Measurements from ENCODE around the gene CKS2.

DNA sequence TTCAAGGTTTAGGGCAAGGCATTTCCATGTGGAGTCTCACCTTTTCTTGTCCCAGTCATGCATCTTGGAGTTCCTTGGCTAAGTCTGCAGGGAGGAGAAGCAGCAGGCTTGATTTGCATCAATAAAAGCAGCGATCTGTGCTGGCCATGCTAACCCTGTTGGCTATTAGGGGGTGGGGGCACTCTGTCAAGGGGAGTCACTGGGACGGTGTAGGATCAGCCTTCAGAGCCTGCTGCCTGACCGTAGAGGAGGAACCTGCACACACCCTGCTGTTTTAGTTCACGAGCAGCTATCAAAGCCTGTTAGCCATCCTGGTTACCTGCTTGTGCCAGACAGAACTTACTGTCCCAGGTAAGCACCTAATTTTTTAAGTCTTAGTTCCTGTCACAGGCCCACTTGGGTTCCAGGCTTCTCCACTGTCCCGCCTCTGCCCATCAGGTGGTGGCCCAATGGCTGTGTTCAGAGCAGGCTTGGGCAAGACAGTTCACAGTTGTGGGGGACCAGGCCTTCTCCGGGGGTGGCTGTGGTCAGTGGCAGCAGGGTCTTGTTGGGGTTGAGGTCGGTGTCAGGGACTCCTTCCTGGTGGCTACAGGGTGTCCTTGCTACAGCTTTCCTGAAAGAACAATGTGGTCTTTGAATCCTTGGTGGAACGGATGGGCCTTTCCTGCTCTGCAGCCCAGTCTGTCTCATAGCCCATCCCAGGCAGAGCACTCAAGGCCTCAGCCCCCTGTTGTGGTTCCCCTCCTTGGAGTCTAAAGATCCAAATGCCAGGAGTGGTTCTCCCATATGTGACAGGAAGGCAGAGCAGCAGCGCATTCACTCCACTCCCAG, 51.0 kb downstream of the CKS2 start:
- TF ChIP-seq POLR2AphosphoS5 (IDR thresholded peaks at IDR 0.05; ENCODE audit: low read depth) (no peak), CTCF (conservative IDR thresholded peaks at IDR 0.05; ENCODE audit: low read depth in 2 of 2) (no peak), EZH2 (IDR thresholded peaks at IDR 0.05; ENCODE audit: low read depth, unreplicated experiment) (no peak), NANOG (IDR thresholded peaks at IDR 0.05; ENCODE audit: borderline replicate concordance) (no peak), CREB1 (CRISPR knock-in tag; IDR thresholded peaks at IDR 0.05; ENCODE audit: low read depth) (no peak), JUNB (IDR thresholded peaks at IDR 0.05; ENCODE audit: unreplicated experiment) (no peak), EZH2phosphoT487 (IDR thresholded peaks at IDR 0.05; ENCODE audit: unreplicated experiment) (no peak), STAT1 (IDR thresholded peaks at IDR 0.05; ENCODE audit: unreplicated experiment) (no peak)
- TF ChIP-seq, protein P1, sequence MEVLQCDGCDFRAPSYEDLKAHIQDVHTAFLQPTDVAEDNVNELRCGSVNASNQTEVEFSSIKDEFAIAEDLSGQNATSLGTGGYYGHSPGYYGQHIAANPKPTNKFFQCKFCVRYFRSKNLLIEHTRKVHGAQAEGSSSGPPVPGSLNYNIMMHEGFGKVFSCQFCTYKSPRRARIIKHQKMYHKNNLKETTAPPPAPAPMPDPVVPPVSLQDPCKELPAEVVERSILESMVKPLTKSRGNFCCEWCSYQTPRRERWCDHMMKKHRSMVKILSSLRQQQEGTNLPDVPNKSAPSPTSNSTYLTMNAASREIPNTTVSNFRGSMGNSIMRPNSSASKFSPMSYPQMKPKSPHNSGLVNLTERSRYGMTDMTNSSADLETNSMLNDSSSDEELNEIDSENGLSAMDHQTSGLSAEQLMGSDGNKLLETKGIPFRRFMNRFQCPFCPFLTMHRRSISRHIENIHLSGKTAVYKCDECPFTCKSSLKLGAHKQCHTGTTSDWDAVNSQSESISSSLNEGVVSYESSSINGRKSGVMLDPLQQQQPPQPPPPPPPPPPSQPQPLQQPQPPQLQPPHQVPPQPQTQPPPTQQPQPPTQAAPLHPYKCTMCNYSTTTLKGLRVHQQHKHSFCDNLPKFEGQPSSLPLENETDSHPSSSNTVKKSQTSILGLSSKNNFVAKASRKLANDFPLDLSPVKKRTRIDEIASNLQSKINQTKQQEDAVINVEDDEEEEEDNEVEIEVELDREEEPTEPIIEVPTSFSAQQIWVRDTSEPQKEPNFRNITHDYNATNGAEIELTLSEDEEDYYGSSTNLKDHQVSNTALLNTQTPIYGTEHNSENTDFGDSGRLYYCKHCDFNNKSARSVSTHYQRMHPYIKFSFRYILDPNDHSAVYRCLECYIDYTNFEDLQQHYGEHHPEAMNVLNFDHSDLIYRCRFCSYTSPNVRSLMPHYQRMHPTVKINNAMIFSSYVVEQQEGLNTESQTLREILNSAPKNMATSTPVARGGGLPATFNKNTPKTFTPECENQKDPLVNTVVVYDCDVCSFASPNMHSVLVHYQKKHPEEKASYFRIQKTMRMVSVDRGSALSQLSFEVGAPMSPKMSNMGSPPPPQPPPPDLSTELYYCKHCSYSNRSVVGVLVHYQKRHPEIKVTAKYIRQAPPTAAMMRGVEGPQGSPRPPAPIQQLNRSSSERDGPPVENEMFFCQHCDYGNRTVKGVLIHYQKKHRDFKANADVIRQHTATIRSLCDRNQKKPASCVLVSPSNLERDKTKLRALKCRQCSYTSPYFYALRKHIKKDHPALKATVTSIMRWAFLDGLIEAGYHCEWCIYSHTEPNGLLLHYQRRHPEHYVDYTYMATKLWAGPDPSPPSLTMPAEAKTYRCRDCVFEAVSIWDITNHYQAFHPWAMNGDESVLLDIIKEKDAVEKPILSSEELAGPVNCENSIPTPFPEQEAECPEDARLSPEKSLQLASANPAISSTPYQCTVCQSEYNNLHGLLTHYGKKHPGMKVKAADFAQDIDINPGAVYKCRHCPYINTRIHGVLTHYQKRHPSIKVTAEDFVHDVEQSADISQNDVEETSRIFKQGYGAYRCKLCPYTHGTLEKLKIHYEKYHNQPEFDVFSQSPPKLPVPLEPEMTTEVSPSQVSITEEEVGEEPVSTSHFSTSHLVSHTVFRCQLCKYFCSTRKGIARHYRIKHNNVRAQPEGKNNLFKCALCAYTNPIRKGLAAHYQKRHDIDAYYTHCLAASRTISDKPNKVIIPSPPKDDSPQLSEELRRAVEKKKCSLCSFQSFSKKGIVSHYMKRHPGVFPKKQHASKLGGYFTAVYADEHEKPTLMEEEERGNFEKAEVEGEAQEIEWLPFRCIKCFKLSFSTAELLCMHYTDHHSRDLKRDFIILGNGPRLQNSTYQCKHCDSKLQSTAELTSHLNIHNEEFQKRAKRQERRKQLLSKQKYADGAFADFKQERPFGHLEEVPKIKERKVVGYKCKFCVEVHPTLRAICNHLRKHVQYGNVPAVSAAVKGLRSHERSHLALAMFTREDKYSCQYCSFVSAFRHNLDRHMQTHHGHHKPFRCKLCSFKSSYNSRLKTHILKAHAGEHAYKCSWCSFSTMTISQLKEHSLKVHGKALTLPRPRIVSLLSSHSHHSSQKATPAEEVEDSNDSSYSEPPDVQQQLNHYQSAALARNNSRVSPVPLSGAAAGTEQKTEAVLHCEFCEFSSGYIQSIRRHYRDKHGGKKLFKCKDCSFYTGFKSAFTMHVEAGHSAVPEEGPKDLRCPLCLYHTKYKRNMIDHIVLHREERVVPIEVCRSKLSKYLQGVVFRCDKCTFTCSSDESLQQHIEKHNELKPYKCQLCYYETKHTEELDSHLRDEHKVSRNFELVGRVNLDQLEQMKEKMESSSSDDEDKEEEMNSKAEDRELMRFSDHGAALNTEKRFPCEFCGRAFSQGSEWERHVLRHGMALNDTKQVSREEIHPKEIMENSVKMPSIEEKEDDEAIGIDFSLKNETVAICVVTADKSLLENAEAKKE (CRISPR knock-in tag; IDR thresholded peaks at IDR 0.05) = no peak
- TF ChIP-seq, protein P2, sequence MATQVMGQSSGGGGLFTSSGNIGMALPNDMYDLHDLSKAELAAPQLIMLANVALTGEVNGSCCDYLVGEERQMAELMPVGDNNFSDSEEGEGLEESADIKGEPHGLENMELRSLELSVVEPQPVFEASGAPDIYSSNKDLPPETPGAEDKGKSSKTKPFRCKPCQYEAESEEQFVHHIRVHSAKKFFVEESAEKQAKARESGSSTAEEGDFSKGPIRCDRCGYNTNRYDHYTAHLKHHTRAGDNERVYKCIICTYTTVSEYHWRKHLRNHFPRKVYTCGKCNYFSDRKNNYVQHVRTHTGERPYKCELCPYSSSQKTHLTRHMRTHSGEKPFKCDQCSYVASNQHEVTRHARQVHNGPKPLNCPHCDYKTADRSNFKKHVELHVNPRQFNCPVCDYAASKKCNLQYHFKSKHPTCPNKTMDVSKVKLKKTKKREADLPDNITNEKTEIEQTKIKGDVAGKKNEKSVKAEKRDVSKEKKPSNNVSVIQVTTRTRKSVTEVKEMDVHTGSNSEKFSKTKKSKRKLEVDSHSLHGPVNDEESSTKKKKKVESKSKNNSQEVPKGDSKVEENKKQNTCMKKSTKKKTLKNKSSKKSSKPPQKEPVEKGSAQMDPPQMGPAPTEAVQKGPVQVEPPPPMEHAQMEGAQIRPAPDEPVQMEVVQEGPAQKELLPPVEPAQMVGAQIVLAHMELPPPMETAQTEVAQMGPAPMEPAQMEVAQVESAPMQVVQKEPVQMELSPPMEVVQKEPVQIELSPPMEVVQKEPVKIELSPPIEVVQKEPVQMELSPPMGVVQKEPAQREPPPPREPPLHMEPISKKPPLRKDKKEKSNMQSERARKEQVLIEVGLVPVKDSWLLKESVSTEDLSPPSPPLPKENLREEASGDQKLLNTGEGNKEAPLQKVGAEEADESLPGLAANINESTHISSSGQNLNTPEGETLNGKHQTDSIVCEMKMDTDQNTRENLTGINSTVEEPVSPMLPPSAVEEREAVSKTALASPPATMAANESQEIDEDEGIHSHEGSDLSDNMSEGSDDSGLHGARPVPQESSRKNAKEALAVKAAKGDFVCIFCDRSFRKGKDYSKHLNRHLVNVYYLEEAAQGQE (IDR thresholded peaks at IDR 0.05; ENCODE audit: unreplicated experiment) = no peak
